SK-N-SH treated with all-trans-retinoic acid at 6 μM for 48 hours (cell line): Measurements from ENCODE around the gene RBMS1.
"Not testable (repeated sequence)": the region's sequence is repeated elsewhere in the genome, so short reads cannot be mapped to it uniquely, and the experiment has no call there.

Experiments
- ATAC-seq: fragments of 200-7000 bp; cut with Tn5 transposase; 3 replicates; pipeline ENCODE4 v1.9.1; 2020; ENCODE audit warnings: mild to moderate bottlenecking, moderate library complexity
- BACH2 ChIP-seq: fragments of 250-450 bp; sonication (Bioruptor Pico); IDR thresholded peaks from 2 replicates; pipeline ENCODE4 v1.9.0; 2021; ENCODE audit warnings: mild to moderate bottlenecking, borderline replicate concordance
- CREB5 ChIP-seq: fragments of 250-450 bp; sonication (Bioruptor Pico); IDR thresholded peaks from 2 replicates; pipeline ENCODE4 v1.5.1; 2020; ENCODE audit warnings: low read depth, mild to moderate bottlenecking, moderate library complexity
- CSRNP3 ChIP-seq: fragments of 250-450 bp; sonication (Bioruptor Pico); IDR thresholded peaks from 2 replicates; pipeline ENCODE4 v1.5.1; 2021; ENCODE audit warnings: mild to moderate bottlenecking, moderate library complexity
- ESRRG ChIP-seq: fragments of 250-450 bp; sonication (Bioruptor Pico); IDR thresholded peaks from 2 replicates; pipeline ENCODE4 v1.6.1; 2021; ENCODE audit warnings: mild to moderate bottlenecking
- GLIS3 ChIP-seq: fragments of 250-450 bp; sonication (Bioruptor Pico); IDR thresholded peaks from 2 replicates; pipeline ENCODE4 v1.5.0; 2020; ENCODE audit warnings: mild to moderate bottlenecking, moderate library complexity
- ISL1 ChIP-seq: fragments of 250-450 bp; sonication (Bioruptor Pico); IDR thresholded peaks from 2 replicates; pipeline ENCODE4 v2.1.2; 2022; ENCODE audit warnings: mild to moderate bottlenecking, moderate library complexity
- OSR1 ChIP-seq: fragments of 250-450 bp; sonication (Bioruptor Pico); IDR thresholded peaks from 2 replicates; pipeline ENCODE4 v1.8.0; 2022; ENCODE audit warnings: moderate library complexity, mild to moderate bottlenecking, inconsistent platforms
- PATZ1 ChIP-seq: fragments of 250-450 bp; sonication (Bioruptor Pico); IDR thresholded peaks from 2 replicates; pipeline ENCODE4 v1.8.0; 2020; ENCODE audit warnings: mild to moderate bottlenecking, moderate library complexity, borderline replicate concordance
- POU6F1 ChIP-seq: fragments of 250-450 bp; sonication (Bioruptor Pico); IDR thresholded peaks from 2 replicates; pipeline ENCODE4 v1.8.0; 2021; ENCODE audit warnings: low read depth, mild to moderate bottlenecking, moderate library complexity, borderline replicate concordance
- PPARA ChIP-seq: fragments of 250-450 bp; sonication (Bioruptor Pico); IDR thresholded peaks from 2 replicates; pipeline ENCODE4 v1.5.0; 2020; ENCODE audit warnings: mild to moderate bottlenecking, borderline replicate concordance
- RARB ChIP-seq: fragments of 250-450 bp; sonication (Bioruptor Pico); IDR thresholded peaks from 2 replicates; pipeline ENCODE4 v1.8.0; 2021; ENCODE audit warnings: mild to moderate bottlenecking, moderate library complexity
- SNAI2 ChIP-seq: fragments of 250-450 bp; sonication (Bioruptor Pico); IDR thresholded peaks from 2 replicates; pipeline ENCODE4 v1.5.0; 2020; ENCODE audit warnings: mild to moderate bottlenecking, moderate library complexity
- TCF4 ChIP-seq: fragments of 250-450 bp; sonication (Bioruptor Pico); IDR thresholded peaks from 2 replicates; pipeline ENCODE4 v1.8.0; 2021; ENCODE audit warnings: mild to moderate bottlenecking, moderate library complexity, borderline replicate concordance
- TOX ChIP-seq: fragments of 250-450 bp; sonication (Bioruptor Pico); IDR thresholded peaks from 2 replicates; pipeline ENCODE4 v1.8.0; 2021; ENCODE audit warnings: mild to moderate bottlenecking, moderate library complexity, borderline replicate concordance
- TSHZ2 ChIP-seq: fragments of 250-450 bp; sonication (Bioruptor Pico); IDR thresholded peaks from 2 replicates; pipeline ENCODE4 v1.5.0; 2020; ENCODE audit warnings: mild to moderate bottlenecking, moderate library complexity
- ZC3H10 ChIP-seq: fragments of 250-450 bp; sonication (Bioruptor Pico); IDR thresholded peaks from 2 replicates; pipeline ENCODE4 v1.5.1; 2021; ENCODE audit warnings: mild to moderate bottlenecking, moderate library complexity
- ZFP30 ChIP-seq: fragments of 450-650 bp; formaldehyde crosslinking; IDR thresholded peaks from 2 replicates; pipeline ENCODE4 v1.5.0; 2022; ENCODE audit warnings: mild to moderate bottlenecking, moderate library complexity
- ZNF565 ChIP-seq: fragments of 450-650 bp; formaldehyde crosslinking; conservative IDR thresholded peaks from 2 replicates; pipeline ENCODE4 v1.5.0; 2020; ENCODE audit warnings: low read depth, mild to moderate bottlenecking, moderate library complexity
- ZNF70 ChIP-seq: fragments of 450-650 bp; formaldehyde crosslinking; IDR thresholded peaks from 2 replicates; pipeline ENCODE4 v1.5.0; 2020; ENCODE audit warnings: mild to moderate bottlenecking, moderate library complexity

RBMS1 gene

GRCh38 chr2:160445673-160446072, 47.9 kb downstream of the RBMS1 start:
- ATAC-seq, result peak; percentile 44; the same call in 2 of the 3 replicates
- TF ChIP-seq PPARA (CRISPR knock-in tag) (no peak), TCF4 (peak; percentile 52; the same call in 1 of the 2 replicates), SNAI2 (CRISPR knock-in tag) (peak; percentile 16; the same call in 1 of the 2 replicates), ISL1 (CRISPR knock-in tag) (0 out of 2 replicates have a peak, but pooled peaks have one; percentile 48), TSHZ2 (peak; percentile 71; the same call in 1 of the 2 replicates), ZC3H10 (no peak), OSR1 (CRISPR knock-in tag) (no peak)
- TF ChIP-seq, all 23 proteins: peak for 4

- no peak for TF ChIP-seq ZNF565 (CRISPR knock-in tag)
- no peak for TF ChIP-seq ISL1 (CRISPR knock-in tag)
- no peak for TF ChIP-seq TCF4
- no peak for TF ChIP-seq BACH2 (CRISPR knock-in tag)
- no peak for TF ChIP-seq PPARA (CRISPR knock-in tag)
- no peak for TF ChIP-seq SNAI2 (CRISPR knock-in tag)
- TF ChIP-seq ZNF70 (CRISPR knock-in tag), result no peak
- TF ChIP-seq, all 23 proteins: peak for 0
- no peak for ATAC-seq
These were observed 51.0 kb downstream of the RBMS1 start for GRCh38 chr2:160442603-160443002.

- ATAC-seq, result peak; percentile 50; the same call in 1 of the 3 replicates
- peak; percentile 90 for TF ChIP-seq ISL1 (CRISPR knock-in tag)
- TF ChIP-seq PPARA (CRISPR knock-in tag), result no peak
- TF ChIP-seq ESRRG (CRISPR knock-in tag), result peak; percentile 36; the same call in 1 of the 2 replicates
- no peak for TF ChIP-seq ZFP30 (CRISPR knock-in tag)
- TF ChIP-seq TSHZ2, result peak; percentile 79
- peak; percentile 84 for TF ChIP-seq TCF4
- TF ChIP-seq SNAI2 (CRISPR knock-in tag), result no peak
- 0 out of 2 replicates have a peak, but pooled peaks have one; percentile 22 for TF ChIP-seq TOX (CRISPR knock-in tag)
- TF ChIP-seq ZC3H10, result no peak
- TF ChIP-seq CREB5 (CRISPR knock-in tag), result no peak
- no peak for TF ChIP-seq OSR1 (CRISPR knock-in tag)
These were observed 52.7 kb downstream of the RBMS1 start for GRCh38 chr2:160440888-160441287.

GRCh38 chr2:160439038-160439437, 54.6 kb downstream of the RBMS1 start:
- not testable (repeated sequence) for ATAC-seq

- TF ChIP-seq SNAI2 (CRISPR knock-in tag), result no peak
- TF ChIP-seq BACH2 (CRISPR knock-in tag), result no peak
- no peak for TF ChIP-seq CSRNP3 (CRISPR knock-in tag)
- TF ChIP-seq ISL1 (CRISPR knock-in tag), result no peak
- TF ChIP-seq POU6F1, result no peak
- TF ChIP-seq RARB (CRISPR knock-in tag), result no peak
- TF ChIP-seq ZFP30 (CRISPR knock-in tag), result no peak
- no peak for TF ChIP-seq ESRRG (CRISPR knock-in tag)
- TF ChIP-seq ZNF70 (CRISPR knock-in tag), result no peak
- TF ChIP-seq GLIS3 (CRISPR knock-in tag), result no peak
- no peak for TF ChIP-seq PATZ1 (CRISPR knock-in tag)
- ATAC-seq, result no peak
These were observed 56.3 kb downstream of the RBMS1 start for GRCh38 chr2:160437273-160437672.
